ENCODE measurements around the gene CRHBP.

- TF ChIP-seq POLR2A (IDR thresholded peaks at IDR 0.05; ENCODE audit: low read length): no peak
- TF ChIP-seq CTCF (IDR thresholded peaks at IDR 0.05): no peak
- no peak for TF ChIP-seq POLR2AphosphoS2 (conservative IDR thresholded peaks at IDR 0.05; ENCODE audit: low read length)
- TF ChIP-seq ESRRA (IDR thresholded peaks at IDR 0.05; ENCODE audit: borderline replicate concordance, low read length): no peak
- no peak for TF ChIP-seq USF2 (IDR thresholded peaks at IDR 0.05)
- no peak for TF ChIP-seq ELK1 (IDR thresholded peaks at IDR 0.05; ENCODE audit: low read depth, low read length)
- TF ChIP-seq EP300 (IDR thresholded peaks at IDR 0.05): no peak
- no peak for TF ChIP-seq ZFP36 (IDR thresholded peaks at IDR 0.05; ENCODE audit: borderline replicate concordance, partially characterized antibody)
- TF ChIP-seq BCL3 (IDR thresholded peaks at IDR 0.05): no peak
- TF ChIP-seq BHLHE40 (IDR thresholded peaks at IDR 0.05; ENCODE audit: low read depth, low read length): no peak
- no peak for TF ChIP-seq RAD21 (conservative IDR thresholded peaks at IDR 0.05 in 1 of 2, IDR thresholded peaks at IDR 0.05 in 1 of 2)
- TF ChIP-seq REST (IDR thresholded peaks at IDR 0.05): no peak
- no peak for TF ChIP-seq SREBF2 (IDR thresholded peaks at IDR 0.05)
Observed at GRCh38 chr5:76999451-76999850, 46.6 kb downstream of the CRHBP start.
